Stimulated activated CD8-positive, alpha-beta memory T cell treated with anti-CD3 and anti-CD28 coated beads, Interleukin-2, amount 100 ng/mL, for 48 hours (primary cell): Measurements from ENCODE around the gene MAPK10.
"Not testable (repeated sequence)": the region's sequence is repeated elsewhere in the genome, so short reads cannot be mapped to it uniquely, and the experiment has no call there.

Experiments used
- DNase-seq, 2 donors: peaks; one replicate each; pipeline ENCODE4 v3.0.0-alpha.2; 2020; ENCODE audit warnings: low read depth in 2 of 2

The MAPK10 gene

GRCh38 chr4:85968945-85969819 is 390.7 kb downstream of the MAPK10 start:
- no peak for DNase-seq

DNA sequence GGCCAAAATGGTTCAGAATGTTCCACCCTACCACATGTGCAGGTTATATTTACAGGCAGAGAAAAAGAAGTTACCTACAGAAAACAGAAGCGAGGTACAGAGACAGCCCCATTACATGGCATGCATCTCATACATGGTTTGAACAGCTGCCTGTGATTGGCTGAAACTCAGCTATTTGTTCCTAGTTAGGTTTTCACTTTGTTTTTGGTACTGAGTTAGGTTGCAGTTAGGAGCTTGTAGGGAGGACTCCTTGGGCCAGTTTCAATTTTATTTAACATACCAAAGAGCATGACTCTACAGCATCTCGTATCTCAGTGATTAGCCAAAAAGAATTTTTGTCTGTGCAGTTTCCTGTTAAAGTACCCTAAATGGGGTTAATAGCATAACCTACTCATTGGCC is 392.0 kb downstream of the MAPK10 start:
- DNase-seq, result no peak

DNA sequence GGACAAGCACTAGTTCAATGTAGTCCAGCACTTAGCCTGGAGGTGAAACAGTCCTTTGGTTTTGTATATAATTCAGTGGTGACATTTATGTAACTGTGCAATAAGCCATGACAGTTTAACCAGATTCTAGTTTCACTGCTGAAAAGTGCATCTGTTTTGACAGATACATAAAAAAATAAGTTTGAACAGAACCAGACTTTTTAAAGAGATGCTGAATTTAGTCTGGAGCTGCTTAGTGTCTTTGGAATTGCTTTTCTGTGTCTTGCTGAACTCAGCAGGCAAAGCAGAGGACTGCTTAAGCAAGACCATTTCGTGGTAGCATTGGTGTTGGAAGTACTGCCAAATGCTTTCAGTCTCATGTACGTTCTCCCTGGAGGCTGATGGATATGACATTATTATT is 393.5 kb downstream of the MAPK10 start:
- no peak for DNase-seq

GRCh38 chr4:85965529-85965928 is 394.3 kb downstream of the MAPK10 start:
- no peak for DNase-seq

DNA sequence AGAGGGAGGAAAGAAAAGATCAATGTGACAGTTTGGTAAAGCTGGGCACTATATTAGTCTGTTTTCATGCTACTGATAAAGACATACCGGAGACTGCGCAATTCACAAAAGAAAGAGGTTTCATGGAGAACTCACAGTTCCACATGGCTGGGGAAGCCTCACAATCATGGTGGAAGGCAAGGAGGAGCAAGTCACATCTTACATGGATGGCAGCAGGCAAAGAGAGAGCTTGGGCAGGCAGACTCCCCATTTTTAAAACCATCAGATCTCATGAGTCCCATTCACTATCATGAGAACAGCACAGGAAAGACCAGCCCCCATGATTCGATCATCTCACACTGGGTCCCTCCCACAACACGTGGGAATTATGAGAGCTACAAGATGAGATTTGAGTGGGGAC is 394.8 kb downstream of the MAPK10 start:
- DNase-seq, result not testable (repeated sequence)

- no peak for DNase-seq
Observed at GRCh38 chr4:85964298-85964697, 395.6 kb downstream of the MAPK10 start.

DNA sequence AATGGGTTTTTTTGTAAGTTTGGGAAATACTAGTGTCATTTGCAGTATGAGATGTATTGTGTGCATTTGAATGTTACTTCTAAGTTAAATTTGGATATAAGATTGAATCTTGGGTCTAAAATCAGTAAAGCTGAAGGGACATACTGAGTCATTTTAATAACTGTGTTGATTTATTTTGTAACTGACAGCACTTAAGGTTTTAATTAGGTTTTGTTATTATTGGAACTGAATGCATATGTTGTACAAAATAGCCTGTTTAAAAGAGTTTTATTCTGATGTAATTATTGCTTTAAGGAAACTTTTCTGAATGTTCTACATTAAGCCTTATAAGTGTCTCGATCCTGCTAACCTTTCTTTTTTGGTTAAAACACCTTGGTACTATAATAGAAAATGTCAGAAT is 396.6 kb downstream of the MAPK10 start:
- DNase-seq, result no peak

GRCh38 chr4:85961887-85962286 is 398.0 kb downstream of the MAPK10 start:
- DNase-seq, result no peak

DNA sequence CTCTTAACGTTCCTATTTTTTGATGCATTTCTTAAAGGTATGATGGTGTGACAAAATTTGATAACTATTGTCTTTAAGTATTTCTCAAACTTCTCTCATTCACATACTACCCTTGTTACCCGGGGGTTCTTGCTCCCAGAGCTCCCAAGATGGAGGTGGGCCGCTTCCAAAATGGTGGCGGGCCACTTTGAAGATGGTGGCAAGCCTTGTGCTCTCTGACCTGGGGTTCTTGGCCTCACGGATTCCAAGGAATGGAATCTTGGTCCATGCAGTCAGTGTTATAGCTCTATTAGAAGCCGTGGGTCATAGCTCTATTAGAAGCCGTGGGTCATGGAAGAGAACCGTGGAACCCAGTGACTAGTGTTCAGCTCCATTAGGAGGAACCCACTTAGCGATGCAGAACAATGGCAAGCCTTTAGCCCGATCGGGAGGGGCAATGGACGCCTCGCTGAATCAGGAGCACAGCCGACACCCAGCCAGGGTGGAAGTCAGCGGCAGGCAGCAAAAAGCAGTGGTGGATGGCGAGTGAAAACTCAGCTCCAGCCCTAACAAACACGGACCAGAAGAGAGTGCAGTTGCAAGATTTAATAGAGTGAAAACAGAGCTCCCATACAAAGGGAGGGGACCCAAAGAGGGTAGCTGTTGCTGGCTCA is 403.4 kb downstream of the MAPK10 start:
- DNase-seq, result no peak

- DNase-seq, result no peak
Observed at GRCh38 chr4:85955620-85956292, 404.1 kb downstream of the MAPK10 start.

DNA sequence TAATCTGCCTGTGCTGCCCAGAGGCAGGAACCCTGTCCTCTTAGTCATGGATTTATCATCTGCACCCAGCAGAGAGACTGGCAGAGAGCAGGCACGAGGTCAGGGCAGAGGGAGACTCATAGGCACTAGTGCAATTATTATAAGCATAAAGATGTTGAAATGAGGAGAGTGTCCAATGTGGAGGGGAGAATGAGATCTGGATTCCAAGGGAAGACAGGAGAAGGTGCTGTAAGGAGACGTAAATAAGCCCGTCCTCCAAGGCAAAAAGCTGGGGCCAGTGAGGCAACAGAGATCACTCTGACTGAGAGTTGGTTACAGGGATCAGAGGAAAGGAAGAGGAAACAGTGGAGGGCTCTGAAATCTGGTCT is 406.2 kb downstream of the MAPK10 start:
- DNase-seq, result no peak

GRCh38 chr4:85952972-85953650 is 406.7 kb downstream of the MAPK10 start:
- no peak for DNase-seq

GRCh38 chr4:85952528-85952927 is 407.3 kb downstream of the MAPK10 start:
- DNase-seq, result no peak

GRCh38 chr4:85951099-85951498 is 408.8 kb downstream of the MAPK10 start:
- DNase-seq, result no peak

GRCh38 chr4:85946821-85947220 is 413.0 kb downstream of the MAPK10 start:
- no peak for DNase-seq

- no peak for DNase-seq
Observed at GRCh38 chr4:85942107-85942506, 417.7 kb downstream of the MAPK10 start.

DNA sequence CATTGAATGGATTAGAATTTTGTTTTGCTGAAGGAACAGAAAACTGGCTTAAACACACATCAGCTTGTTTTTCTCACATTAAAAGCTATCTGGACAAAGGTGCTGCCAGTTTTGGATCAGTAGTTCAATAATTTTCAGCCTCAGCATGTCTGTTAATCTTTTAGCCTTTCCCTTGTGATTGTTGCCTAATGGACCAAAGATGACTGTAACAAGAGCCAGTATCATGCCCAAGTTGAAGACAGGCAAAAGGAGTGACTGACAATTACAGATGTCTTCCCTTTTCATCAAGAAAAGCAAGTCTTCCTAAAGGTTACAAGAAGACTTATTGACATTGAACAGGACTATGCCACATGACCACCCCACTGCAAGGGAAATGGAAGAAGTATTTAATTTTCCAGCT is 419.7 kb downstream of the MAPK10 start:
- DNase-seq, result no peak
